Measurements from ENCODE around the gene DUOXA2.
A peak's percentile ranks its signal among the peaks of the same experiment; 100 is the strongest.

The DUOXA2 gene

DNA sequence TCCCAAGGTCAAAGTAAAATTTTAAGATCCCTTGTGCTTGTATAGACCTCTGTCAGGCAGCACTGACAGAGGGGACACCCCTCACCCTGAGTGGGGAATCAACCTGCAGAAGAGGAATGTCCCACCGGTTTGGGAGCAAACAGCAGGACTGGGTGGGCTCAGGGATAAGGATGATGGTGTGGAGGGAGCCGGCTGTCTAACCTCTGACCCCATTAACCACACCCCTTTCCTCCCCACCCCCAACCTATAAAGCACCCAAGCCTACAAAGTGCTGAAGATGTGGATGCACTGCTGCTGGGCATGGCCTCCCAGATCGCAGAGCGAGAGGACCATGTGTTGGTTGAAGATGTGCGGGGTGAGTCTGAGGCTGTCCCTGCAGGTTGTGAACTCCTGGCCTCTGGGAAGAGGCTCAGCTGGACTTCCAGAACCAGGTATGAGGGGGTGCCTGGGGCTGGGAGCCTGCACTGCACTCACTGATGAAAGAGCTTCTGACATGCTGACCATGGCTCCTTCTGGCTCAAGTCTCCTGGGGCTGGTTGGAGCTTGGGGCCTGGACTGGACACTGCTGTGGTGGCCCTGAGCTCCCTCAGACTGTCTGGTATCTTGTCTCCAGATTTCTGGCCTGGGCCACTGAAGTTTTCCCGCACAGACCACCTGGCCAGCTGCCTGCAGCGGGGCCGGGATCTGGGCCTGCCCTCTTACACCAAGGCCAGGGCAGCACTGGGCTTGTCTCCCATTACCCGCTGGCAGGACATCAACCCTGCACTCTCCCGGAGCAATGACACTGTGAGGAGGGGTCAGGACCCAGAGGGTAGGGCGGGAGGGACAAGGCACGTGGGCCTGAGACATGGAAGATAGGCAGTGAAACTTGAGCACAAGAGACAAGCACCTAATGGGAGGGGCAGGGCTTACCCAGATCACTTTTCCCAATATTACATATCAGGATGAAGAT is 25.0 kb downstream of the DUOXA2 start:
- no peak for DNase-seq

DNA sequence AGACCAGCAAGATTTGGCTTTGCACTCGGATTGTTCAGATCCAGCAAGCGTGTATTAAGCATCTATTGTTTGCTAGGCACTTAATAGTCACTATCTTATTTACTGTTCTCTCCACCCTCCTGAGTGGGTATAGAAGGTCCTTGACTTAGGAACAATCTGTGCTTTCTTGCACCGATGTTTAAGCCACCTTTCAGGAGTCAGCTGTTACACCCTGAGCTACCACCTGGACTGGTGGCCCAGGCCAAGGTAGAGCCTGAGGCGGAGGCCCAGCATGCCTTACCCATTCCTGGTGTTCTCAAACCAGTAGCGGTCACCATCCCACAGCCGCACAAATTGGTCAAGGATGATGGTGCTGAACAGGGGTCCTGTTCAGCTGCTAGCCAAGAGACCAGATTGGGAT is 25.6 kb downstream of the DUOXA2 start:
- no peak for DNase-seq

- no peak for DNase-seq
These were observed 26.6 kb downstream of the DUOXA2 start for GRCh38 chr15:45140557-45141250.

DNA sequence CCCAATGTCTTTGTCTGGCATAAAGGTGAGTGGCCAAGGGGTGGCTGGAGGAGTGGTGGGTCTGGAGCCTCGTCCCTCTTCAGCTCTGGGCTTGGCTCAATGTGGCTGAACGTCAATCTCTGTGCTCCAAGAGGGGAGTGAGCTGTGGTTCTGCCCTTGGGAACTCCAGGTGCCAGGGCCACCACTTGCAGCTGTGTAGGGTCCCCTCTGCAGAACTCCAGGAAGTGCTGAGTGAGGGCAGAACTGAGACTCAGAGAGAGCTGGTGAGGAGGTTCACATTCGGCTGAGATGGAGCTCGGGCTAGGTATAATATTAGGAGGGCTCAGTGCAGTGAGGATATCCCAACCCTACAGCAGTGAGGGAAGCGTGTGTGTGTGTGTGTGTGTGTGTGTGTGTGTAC is 27.3 kb downstream of the DUOXA2 start:
- DNase-seq = no peak

DNA sequence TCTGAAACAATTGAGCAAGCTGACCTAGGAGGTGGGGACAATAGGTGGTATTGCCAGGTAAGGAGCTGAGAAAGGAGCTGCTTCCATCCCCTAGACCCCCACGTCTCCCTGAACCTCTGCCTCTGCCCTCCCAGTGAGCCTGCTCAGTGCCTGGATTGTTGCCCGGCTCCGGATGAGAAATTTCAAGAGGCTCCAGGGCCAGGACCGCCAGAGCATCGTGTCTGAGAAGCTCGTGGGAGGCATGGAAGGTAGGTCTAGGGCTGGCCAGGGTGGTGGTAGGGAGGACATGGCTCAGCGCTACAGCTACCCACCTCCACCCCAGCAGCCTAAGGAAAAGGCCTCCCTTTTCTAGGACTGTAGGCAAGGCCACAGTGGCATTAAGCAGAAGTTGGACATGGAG is 28.9 kb downstream of the DUOXA2 start:
- DNase-seq = no peak

- no peak for DNase-seq
These were observed 29.8 kb downstream of the DUOXA2 start for GRCh38 chr15:45143946-45144345.

DNA sequence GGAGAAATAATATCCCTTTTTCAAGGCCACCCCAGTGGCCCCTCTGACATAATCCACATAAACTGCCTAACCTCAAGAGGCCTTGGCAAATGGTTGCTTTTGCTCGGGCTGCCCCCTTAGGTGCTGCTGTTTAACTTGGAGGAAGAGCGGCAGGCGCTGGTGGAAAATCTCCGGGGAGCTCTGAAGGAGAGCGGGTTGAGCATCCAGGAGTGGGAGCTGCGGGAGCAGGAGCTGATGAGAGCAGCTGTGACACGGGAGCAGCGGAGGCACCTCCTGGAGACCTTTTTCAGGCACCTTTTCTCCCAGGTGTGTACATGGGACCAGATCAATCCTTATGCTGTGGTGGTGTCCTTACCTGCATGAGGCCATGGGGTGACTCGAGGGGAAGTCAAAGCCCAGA is 30.6 kb downstream of the DUOXA2 start:
- DNase-seq = no peak

- DNase-seq = no peak
These were observed 32.3 kb downstream of the DUOXA2 start for GRCh38 chr15:45146405-45146804.

GRCh38 chr15:45147606-45148005 is 33.5 kb downstream of the DUOXA2 start:
- DNase-seq = no peak

- DNase-seq = no peak
These were observed 34.2 kb downstream of the DUOXA2 start for GRCh38 chr15:45148076-45149059.

DNA sequence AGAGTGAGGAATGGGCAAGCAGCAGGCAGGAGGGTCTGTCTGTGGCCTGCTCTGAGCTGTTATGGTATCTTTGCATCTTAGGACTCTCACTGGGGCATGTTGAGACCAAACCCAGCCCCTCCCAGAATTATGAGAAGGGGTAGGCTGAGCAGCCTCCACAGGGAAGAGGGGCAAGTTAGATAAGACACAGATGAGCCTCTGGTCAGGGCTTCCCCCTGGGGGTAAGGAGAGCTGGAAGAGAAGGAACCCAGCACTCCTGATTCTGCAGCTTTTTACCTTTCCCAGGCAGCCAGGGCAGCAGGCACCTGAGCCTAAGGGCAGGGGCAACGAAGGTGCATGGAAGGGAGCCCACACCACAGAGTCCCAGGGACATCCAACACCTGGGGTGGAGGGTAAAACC is 34.9 kb downstream of the DUOXA2 start:
- DNase-seq = no peak

- DNase-seq = no peak
These were observed 36.4 kb downstream of the DUOXA2 start for GRCh38 chr15:45150481-45150880.

DNA sequence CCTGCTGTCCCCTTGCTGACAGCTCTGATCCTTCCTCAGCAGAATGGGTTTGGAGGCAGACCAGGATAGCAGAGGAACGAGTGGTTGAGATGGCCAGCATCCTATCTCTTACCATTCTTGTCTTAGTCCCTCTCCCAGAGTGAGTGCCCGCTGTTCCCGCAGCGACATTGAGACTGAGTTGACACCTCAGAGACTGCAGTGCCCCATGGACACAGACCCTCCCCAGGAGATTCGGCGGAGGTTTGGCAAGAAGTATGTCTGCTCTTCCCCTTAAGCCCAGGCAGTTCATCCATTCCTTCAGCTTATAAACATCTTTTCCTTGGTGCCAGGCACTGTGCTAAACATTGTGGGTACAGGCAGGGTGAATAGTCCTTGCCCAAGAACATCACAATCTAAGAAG is 36.9 kb downstream of the DUOXA2 start:
- no peak for DNase-seq

GRCh38 chr15:45151998-45152828 is 38.1 kb downstream of the DUOXA2 start:
- DNase-seq = no peak

DNA sequence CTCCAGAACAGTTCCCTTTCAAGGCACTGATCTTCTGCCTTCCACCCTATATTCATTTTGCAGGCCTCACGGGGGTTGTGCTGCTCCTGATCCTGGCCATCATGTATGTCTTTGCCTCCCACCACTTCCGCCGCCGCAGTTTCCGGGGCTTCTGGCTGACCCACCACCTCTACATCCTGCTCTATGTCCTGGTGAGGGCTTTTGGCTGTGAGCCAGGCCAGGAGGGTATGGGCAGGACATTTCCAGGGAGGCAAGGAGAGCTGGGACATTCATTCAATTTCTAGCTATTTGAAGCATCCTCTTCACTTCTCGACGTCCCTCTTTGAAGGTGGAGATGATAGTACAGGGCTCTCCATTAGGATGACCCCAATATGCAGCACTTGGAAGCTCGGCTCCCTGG is 41.6 kb downstream of the DUOXA2 start:
- no peak for DNase-seq

GRCh38 chr15:45156744-45157455 is 42.8 kb downstream of the DUOXA2 start:
- no peak for DNase-seq

GRCh38 chr15:45157974-45158373 is 43.8 kb downstream of the DUOXA2 start:
- no peak for DNase-seq

DNA sequence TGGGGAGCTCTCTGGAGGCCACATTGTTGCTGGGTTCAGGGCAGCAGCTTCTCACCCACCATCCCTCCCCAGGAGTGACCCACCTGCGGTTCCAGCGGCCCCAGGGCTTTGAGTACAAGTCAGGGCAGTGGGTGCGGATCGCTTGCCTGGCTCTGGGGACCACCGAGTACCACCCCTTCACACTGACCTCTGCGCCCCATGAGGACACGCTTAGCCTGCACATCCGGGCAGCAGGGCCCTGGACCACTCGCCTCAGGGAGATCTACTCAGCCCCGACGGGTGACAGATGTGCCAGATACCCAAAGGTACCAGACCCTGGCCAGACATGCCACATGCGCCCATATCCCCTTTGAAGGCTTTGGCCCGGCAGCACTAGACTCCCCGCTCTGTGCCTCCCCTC is 47.5 kb downstream of the DUOXA2 start:
- no peak for DNase-seq

DNA sequence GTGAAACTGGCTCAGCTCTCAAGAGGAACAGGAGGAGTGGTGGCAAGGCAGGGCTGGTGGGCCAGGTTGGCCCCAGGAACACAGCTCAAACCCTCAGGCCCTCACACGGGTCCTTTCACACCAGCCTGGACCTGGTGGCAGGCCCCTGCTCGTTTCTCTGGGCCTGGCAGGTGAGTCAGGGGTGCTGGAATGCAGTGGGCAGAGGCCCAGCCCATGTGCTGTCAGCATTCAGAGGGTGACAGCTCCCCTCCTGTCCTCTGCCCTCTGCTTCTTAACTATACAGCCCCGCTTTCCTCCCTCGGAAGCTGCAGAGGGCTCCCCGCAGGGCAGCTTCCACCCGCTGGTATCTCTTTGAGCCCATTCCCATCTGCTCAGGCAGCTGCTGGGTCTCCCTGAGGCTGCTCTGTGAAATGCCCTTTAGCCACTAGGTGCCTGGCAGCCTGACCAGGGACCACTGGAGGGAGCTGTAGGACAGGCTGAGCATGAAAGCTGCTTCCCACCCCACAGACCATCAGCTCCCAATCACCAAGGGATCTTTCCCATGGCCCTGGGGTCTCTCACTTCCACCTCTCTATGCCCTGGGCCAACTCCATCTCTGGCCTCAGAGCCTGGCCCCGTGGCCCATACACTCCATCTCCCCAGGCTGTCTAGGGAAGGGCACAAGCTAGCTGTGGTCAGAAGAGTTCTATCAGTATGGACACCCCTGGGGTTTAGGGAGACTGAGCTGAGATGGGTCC is 48.8 kb downstream of the DUOXA2 start:
- peak; percentile 58 for DNase-seq

GRCh38 chr15:45163508-45163856 is 49.4 kb downstream of the DUOXA2 start:
- DNase-seq = no peak

DNA sequence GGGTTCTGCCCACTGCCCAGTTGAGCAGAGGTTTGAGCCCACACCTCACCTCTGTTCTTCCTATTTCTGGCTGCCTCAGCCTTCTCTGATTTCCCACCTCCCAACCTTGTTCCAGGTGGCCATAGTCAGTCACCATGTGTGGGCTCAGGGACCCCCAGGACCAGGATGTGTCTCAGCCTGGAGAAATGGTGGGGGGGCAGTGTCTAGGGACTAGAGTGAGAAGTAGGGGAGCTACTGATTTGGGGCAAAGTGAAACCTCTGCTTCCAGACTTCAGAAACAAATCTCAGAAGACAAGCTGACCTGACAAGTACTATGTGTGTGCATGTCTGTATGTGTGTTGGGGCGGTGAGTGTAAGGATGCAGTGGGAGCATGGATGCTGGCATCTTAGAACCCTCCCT is 50.8 kb downstream of the DUOXA2 start:
- no peak for DNase-seq
